Aorta (tissue), 5 donors: Measurements from ENCODE around the gene PNPLA7. TPM values are rescaled to one million over a fixed set of nuclear protein-coding genes. Genes with fewer than 3 reads are reported as not detected.

ENCODE experiments used
- ATAC-seq: fragments of 200-7000 bp; cut with Tn5 transposase; one replicate; pipeline ENCODE4 v1.9.1; 2022; ENCODE audit warnings: moderate library complexity; ENCODE audit not compliant: low FRiP score
- DNase-seq, 2 donors: peaks; one replicate each; pipeline ENCODE4 v3.0.0-alpha.2; 2020
- H3K27ac ChIP-seq, 2 donors: one replicate each; pipeline ENCODE4 v1.5.1; 2013; ENCODE audit warnings: low read length in 2 of 2, mild to moderate bottlenecking in 2 of 2, moderate library complexity in 2 of 2, control low read depth in 1 of 2, inconsistent platforms in 1 of 2, low read depth in 1 of 2
- H3K27me3 ChIP-seq, 2 donors: one replicate each; pipeline ENCODE4 v1.6.1; 2013; ENCODE audit warnings: control low read depth in 1 of 2, low read length in 1 of 2, mild to moderate bottlenecking in 1 of 2, moderate library complexity in 1 of 2; ENCODE audit not compliant: insufficient read depth in 2 of 2, control insufficient read depth in 1 of 2
- H3K36me3 ChIP-seq, 2 donors: one replicate each; pipeline ENCODE4 v1.6.1; 2013; ENCODE audit warnings: control low read depth in 1 of 2, low read length in 1 of 2, mild to moderate bottlenecking in 1 of 2; ENCODE audit not compliant: insufficient read depth in 2 of 2, control insufficient read depth in 1 of 2
- H3K4me1 ChIP-seq, 2 donors: one replicate each; pipeline ENCODE4 v1.6.1; 2013; ENCODE audit warnings: low read length in 2 of 2, control low read depth in 1 of 2, mild to moderate bottlenecking in 1 of 2, moderate library complexity in 1 of 2; ENCODE audit not compliant: insufficient read depth in 2 of 2, control insufficient read depth in 1 of 2
- H3K4me3 ChIP-seq, 2 donors: one replicate each; pipeline ENCODE4 v1.5.1; 2013; ENCODE audit warnings: low read length in 2 of 2, control low read depth in 1 of 2, mild to moderate bottlenecking in 1 of 2
- H3K9me3 ChIP-seq: one replicate; pipeline ENCODE4 v1.6.1; 2013; ENCODE audit warnings: mild to moderate bottlenecking, low read length; ENCODE audit not compliant: control insufficient read depth
- WGBS, 2 donors: extraction: QIAGEN DNeasy Blood & Tissue Kit; methylation state at CpG; one replicate each; pipeline ENCODE4 v1.1.7; 2013; 5-methylcytosine and 5-hydroxymethylcytosine counted together
- intact Hi-C, 2 donors: fragments of 100-400 bp; cut with DNase I; formaldehyde crosslinking; loops; one replicate each; pipeline versions ENCODE4 v1.14.2 to v1.15.0; 2022
- polyA plus RNA-seq, 2 donors: library from polyadenylated mRNA; stranded (reverse); fragments of 200-250 nt; gene quantifications; one replicate each; pipeline ENCODE4 v1.2.3, GENCODE V29; 2013
- total RNA-seq, 2 donors: library from RNA; stranded (reverse); fragmentation: NEBNext Ultra II Directional; extraction: Animal tissue kit (Norgen Biotek cat#: 25700); gene quantifications; one replicate each; pipeline ENCODE4 v1.2.1, GENCODE V29; 2021
- donor health status: healthy with polysubstance abuse.
- donor health status: Bipolar disorder and iron deficiency.
- donor health status: DM: no; HTN: no; CAD: no.
- donor health status: DM: no; HTN: no; CAD: no.
- donor health status: DM: yes; HTN: yes; CAD: no.

PNPLA7 gene
- total and polyA plus RNA-seq, 4 donors, result 2.1 to 36.6 (median 9.0) TPM

DNA sequence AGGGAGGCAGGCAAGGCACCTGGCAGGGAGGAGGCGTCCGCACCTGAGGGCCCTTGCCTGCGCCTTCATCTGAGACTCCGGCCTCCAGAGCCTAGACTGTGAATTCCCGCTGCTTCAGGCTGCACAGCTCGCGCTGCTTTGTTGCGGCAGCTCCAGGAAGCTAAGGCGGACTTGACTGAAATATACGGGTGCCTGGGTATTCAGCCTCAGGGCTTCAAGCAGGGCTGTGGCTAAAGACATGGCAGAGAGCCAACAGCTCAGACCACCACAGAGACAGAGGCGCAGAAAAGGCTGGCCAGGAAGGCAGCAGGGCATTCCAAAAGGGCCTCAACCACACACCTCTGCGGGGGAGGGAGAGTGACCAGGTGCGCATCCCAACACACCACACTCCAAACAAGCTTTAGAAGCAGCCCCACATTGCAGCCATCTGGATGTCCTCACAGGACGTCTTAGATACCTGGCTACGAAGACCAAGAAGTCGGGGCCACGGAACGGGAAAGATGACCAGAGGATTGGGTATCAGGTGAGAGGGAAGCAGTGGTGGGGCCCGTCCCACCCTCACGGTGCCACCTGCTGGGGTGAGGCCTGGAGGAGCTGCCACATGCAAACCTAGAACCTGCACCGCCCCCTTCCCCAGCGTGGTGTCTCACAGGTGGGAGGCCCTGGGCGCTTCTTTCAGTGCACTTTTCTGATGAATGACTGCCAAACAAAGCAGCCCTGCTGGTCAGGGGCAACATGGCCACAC lies 30.2 kb upstream of the PNPLA7 start:
- Histone ChIP-seq H3K4me1 (no peaks in the 10 kb centered on the region), H3K27ac (no peak overlapping the region), H3K4me3 (no peak overlapping the region), H3K27me3 (no peaks in the 10 kb centered on the region), H3K36me3 (no peaks in the 10 kb centered on the region), H3K9me3 (no peaks in the 10 kb centered on the region)
- intact Hi-C loops, result no loop called here
- DNase-seq, result no peak
- ATAC-seq, result no peak
- 85 to 88% methylated on average over 22 to 23 of the region's 23 CpGs for WGBS, 2 donors

DNA sequence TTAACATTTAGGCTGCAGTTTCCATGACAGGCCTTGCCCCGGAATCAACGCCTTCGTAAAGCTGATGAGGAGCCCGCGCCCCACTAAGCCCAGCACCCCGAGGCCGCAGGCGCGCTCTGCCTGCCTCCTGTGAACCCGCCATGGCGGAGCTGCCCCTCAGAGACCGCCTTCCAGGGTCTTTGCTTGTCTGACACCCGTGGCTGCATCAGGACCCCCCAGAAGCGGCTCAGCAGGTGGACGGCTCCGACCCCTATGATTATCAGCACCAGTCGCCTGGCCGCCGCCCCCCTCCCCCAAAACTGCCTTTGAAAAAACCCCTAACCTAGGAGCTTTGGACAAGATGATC lies 29.0 kb upstream of the PNPLA7 start:
- intact Hi-C loops, result no loop called here
- no peak for ATAC-seq
- no peak for DNase-seq

DNA sequence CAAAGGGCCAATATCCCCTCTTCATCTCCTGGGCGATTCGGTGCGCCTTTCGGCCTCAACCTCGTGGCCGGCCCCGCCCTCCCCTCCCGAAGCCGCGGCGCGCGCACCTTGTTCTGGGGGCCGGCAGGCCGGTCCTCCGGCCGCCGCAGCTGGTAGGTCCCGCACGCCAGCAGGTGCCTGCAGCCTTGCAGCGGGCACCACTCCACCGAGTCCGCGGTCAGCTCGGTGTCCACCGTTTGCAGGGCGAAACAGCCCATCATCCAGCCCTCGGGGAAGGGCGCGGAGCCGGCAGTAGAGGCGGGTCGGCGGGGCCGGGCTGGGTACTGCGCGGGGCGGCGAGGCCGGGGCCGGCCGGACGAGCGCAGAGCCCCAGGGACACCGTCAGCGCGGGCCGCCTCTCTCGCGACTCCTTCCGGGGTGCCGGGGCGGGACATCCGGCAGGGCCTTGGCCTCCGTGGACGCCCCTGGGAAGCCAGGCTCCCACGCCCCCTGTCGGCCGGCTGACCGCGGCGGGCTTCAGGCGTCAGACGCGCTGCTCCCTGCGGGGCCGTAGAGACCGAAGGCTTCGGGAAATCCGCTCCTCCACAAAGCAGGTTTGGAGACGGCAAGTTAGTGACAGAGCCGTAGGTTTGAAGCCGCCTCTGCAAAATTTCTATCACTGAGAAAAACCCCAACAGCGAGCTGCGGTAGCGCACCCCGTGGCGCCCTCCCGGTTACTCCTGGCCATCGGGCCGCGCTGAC lies 28.5 kb upstream of the PNPLA7 start, which contains the start of gene DPH7:
DPH7 (minus strand) TSS at position 408 of the 741 bp plus-strand sequence; CDS start at position 260, 148 bp downstream.
- ATAC-seq, result peak; percentile 96
- Histone ChIP-seq H3K4me3 (peak within 1 kb of the TSS; percentile 92 to 95), H3K27me3 (no peaks in the 10 kb centered on the region), H3K9me3 (no peaks in the 10 kb centered on the region), H3K27ac (peak within 1 kb of the TSS in 1 of 2 donors; percentile 49), H3K4me1 (no peaks in the 10 kb centered on the region), H3K36me3 (peaks cover 0 to 4% of the 10 kb centered on the region in 2 donors)
- DNase-seq, result peak; percentile 98 to 100
- WGBS, 2 donors, result 1 to 2% methylated on average over 67 to 82 of the region's 82 CpGs
- intact Hi-C loops, result no loop called here

More for the DNA sequence above, 29.0 kb upstream of the PNPLA7 start:
- H3K27me3 ChIP-seq, result no peaks in the 10 kb centered on the region
- no peaks in the 10 kb centered on the region for H3K4me1 ChIP-seq
- no peaks in the 10 kb centered on the region for H3K9me3 ChIP-seq
- H3K4me3 ChIP-seq, result peak overlapping the region in 1 of 2 donors; percentile 1
- 31 to 33% methylated on average over 19 of the region's 19 CpGs for WGBS, 2 donors
- peaks cover 0 to 2% of the 10 kb centered on the region in 2 donors for H3K36me3 ChIP-seq
- H3K27ac ChIP-seq, result peak overlapping the region in 1 of 2 donors; percentile 0

DNA sequence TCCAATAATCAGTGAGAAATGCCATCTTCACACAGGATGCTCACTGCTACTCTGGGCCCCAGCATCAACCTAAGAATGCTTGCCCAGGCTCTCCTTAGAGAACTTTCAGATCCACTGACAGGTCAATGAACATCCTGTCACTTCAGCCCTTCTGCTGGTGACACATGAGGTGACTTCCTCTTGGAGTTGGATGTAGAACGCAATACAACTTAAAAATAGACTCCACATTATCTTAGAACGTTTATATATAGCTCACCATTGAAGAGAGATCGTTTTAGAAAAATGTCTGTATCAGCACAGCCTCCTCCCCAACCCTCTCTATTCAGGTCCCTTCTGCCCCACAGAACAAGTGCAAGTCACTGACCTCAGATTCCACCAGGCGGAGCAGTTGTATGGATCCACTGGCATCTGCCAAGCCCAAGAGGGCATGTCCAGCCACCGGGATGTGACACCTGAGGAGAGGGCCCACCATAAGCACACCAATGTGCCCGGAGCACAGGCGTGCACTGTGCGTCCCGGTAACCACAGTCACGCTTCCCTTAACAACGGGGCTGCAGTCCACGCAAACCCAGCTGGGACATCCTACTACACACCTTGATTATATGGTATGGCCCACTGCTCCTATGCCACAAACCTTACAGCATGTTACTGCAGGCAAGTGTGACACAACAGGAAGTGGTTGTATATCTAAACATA lies 25.7 kb upstream of the PNPLA7 start:
- no peaks in the 10 kb centered on the region for H3K9me3 ChIP-seq
- no peaks in the 10 kb centered on the region for H3K27me3 ChIP-seq
- intact Hi-C loops, result no loop called here
- ATAC-seq (no peak), DNase-seq (no peak)
- H3K36me3 ChIP-seq, result peaks cover 3 to 11% of the 10 kb centered on the region in 2 donors
- H3K4me1 ChIP-seq, result no peaks in the 10 kb centered on the region
- WGBS, 2 donors, result 70 to 73% methylated on average over 12 of the region's 12 CpGs
- H3K27ac ChIP-seq, result no peak overlapping the region
- H3K4me3 ChIP-seq, result no peak overlapping the region

DNA sequence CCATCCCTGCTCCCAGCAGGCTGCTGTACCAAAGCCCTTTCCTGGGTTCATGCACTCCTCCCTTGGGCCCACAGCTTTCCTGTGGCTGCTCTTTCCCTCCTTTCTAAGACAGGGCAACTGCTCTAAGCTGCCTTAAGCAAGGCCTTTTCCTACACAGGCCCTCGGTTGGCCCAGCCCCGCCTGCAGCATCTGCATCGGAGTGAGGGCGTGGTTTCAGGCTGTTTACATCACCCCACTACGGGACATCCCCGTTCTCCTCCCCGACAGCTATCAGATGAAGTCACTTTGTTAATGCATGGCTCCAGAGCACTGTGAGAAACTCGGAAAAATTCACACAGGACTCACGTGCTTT lies 25.1 kb upstream of the PNPLA7 start:
- no peak overlapping the region for H3K4me3 ChIP-seq

DNA sequence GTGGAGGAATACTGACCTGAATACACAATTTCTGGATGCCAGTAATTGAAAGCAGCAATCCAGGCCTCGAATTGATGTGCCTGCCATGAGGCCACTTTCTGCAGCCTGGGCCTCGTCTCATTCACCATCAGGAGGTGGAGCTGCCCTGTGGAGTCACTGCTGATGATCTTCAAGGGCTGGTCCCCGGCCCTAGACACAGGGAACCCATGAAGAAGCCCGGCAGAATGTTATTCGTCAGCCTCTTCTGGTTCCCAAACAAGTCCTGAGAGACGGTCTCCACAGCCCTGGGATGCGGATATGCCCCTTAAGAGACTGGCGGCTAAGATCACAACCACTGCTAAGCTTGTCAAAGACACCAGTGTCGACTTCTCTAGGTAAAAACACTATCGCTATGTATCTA lies 24.0 kb upstream of the PNPLA7 start:
- DNase-seq, result no peak
- H3K36me3 ChIP-seq, result peaks cover 3 to 11% of the 10 kb centered on the region in 2 donors
- H3K27me3 ChIP-seq, result no peaks in the 10 kb centered on the region
- WGBS, 2 donors, result 91 to 92% methylated on average over 10 of the region's 10 CpGs
- H3K4me1 ChIP-seq, result no peaks in the 10 kb centered on the region
- no peak for ATAC-seq
- no peak overlapping the region for H3K27ac ChIP-seq
- intact Hi-C loops, result no loop called here
- no peak overlapping the region for H3K4me3 ChIP-seq
- H3K9me3 ChIP-seq, result no peaks in the 10 kb centered on the region

More for the DNA sequence above, 25.1 kb upstream of the PNPLA7 start:
- Histone ChIP-seq H3K36me3 (peaks cover 3 to 11% of the 10 kb centered on the region in 2 donors), H3K27ac (no peak overlapping the region), H3K9me3 (no peaks in the 10 kb centered on the region), H3K4me1 (no peaks in the 10 kb centered on the region), H3K27me3 (no peaks in the 10 kb centered on the region)
- no peak for DNase-seq
- 82 to 83% methylated on average over 9 of the region's 9 CpGs for WGBS, 2 donors
- intact Hi-C loops, result no loop called here
- no peak for ATAC-seq

DNA sequence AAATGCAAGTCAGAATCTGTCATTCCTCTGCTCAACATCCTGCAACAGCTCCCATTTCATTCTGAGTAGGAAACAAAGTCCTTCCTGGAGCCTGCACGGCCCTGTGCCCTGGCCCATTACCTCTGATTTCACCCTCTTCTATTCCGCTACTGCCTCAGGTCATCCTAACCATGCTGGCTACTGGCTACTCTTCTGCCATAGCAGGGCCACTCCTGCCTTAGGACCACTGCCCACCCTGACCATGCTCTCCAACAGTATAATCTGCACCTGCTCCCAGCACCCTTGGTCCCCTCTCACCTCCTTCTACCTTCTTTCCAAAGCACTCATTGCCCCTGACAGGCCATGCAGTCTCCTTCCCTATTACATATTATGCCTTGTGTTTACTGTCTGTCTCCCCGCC lies 20.4 kb upstream of the PNPLA7 start:
- intact Hi-C loops, result no loop called here
- Histone ChIP-seq H3K4me1 (no peaks in the 10 kb centered on the region), H3K36me3 (peaks cover 3 to 11% of the 10 kb centered on the region in 2 donors), H3K27ac (no peak overlapping the region), H3K9me3 (no peaks in the 10 kb centered on the region), H3K4me3 (no peak overlapping the region), H3K27me3 (no peaks in the 10 kb centered on the region)
- 94 to 95% methylated on average over 3 of the region's 3 CpGs for WGBS, 2 donors
- ATAC-seq, result no peak
- DNase-seq, result no peak

DNA sequence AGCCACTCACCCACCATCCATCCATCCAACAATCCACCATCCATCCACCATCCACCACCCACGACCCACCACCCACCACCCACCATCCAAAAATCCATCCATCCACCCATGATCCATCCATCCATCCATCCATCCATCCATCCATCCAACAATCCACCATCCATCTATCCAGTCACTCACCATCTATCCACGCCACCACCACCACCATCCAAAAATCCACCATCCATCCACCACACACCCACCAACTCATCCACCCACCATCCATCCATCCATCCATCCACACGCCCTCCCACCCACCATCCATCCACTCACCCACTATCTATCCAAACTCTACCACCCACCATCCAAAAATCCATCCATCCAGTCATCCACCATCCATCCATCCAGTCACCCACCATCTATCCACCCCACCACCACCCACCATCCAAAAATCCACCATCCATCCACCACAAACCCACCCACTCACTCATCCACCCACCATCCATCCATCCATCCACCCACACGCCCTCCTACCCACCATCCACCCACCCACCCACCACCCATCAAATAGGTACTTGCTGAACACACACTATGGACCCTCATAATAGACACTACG lies 19.5 kb upstream of the PNPLA7 start:
- H3K27me3 ChIP-seq, result no peaks in the 10 kb centered on the region
- intact Hi-C loops, result no loop called here
- no peak overlapping the region for H3K4me3 ChIP-seq
- H3K9me3 ChIP-seq, result no peaks in the 10 kb centered on the region
- no peaks in the 10 kb centered on the region for H3K4me1 ChIP-seq
- 97 to 99% methylated on average over 5 of the region's 5 CpGs for WGBS, 2 donors
- no peak overlapping the region for H3K27ac ChIP-seq
- H3K36me3 ChIP-seq, result peaks cover 3 to 11% of the 10 kb centered on the region in 2 donors
- ATAC-seq (no peak), DNase-seq (no peak)
